Panc1 (cell line): ENCODE data around the gene BPIFA1.

Experiments used
- CTCF ChIP-seq: fragments of 450-650 bp; IDR thresholded peaks from 2 replicates; pipeline ENCODE4 v1.5.1; 2017; ENCODE audit warnings: mild to moderate bottlenecking
- POLR2AphosphoS5 ChIP-seq: IDR thresholded peaks from 2 replicates; pipeline ENCODE4 v1.6.1; 2012; ENCODE audit warnings: mild to moderate bottlenecking, low read depth, low read length, moderate library complexity
- REST ChIP-seq, 2 experiments: IDR thresholded peaks; 2 replicates each; pipeline ENCODE4 v1.6.1; 2011 to 2012; ENCODE audit warnings: low read depth in 2 of 2, control low read depth in 1 of 2, low read length in 1 of 2, mild to moderate bottlenecking in 1 of 2, moderate library complexity in 1 of 2; ENCODE audit not compliant: insufficient read depth in 1 of 2

GRCh38 chr20:33233129-33233774 is 2.5 kb upstream of the BPIFA1 start:
- TF ChIP-seq CTCF (no peak; the same call in 1 of the 2 replicates), POLR2AphosphoS5 (no peak), REST (IDR thresholded peaks at IDR 0.05; ENCODE audit: insufficient read depth in 1 of 2, low read depth in 2 of 2, low read length in 1 of 2) (no peak)
